Activated naive CD8-positive, alpha-beta T cell treated with anti-CD3 and anti-CD28 coated beads for 36 hours (primary cell): ENCODE measurements around the gene PCDHGA1. TPM values are rescaled to one million over a fixed set of nuclear protein-coding genes. Genes with fewer than 3 reads are reported as not detected.
A peak's percentile ranks its signal among the peaks of the same experiment; 100 is the strongest.

Source experiments
- DNase-seq: peaks from one replicate; pipeline ENCODE4 v3.0.0; 2021
- H3K27ac Mint-ChIP-seq: one replicate; pipeline ENCODE4 v1.8.0; 2022; ENCODE audit warnings: mild to moderate bottlenecking, moderate library complexity, mixed read lengths
- H3K27me3 Mint-ChIP-seq: one replicate; pipeline ENCODE4 v1.8.0; 2022; ENCODE audit warnings: mild to moderate bottlenecking, mixed read lengths
- H3K36me3 Mint-ChIP-seq: one replicate; pipeline ENCODE4 v1.8.0; 2021; ENCODE audit warnings: mild to moderate bottlenecking, mixed read lengths
- H3K4me1 Mint-ChIP-seq: one replicate; pipeline ENCODE4 v1.8.0; 2021; ENCODE audit warnings: mixed read lengths
- H3K4me3 Mint-ChIP-seq: one replicate; pipeline ENCODE4 v1.8.0; 2022; ENCODE audit warnings: mild to moderate bottlenecking, moderate library complexity, mixed read lengths
- H3K9me3 Mint-ChIP-seq: one replicate; pipeline ENCODE4 v1.8.0; 2022; ENCODE audit warnings: mixed read lengths
- total RNA-seq, 2 experiments: library from RNA; stranded (reverse); gene quantifications; one replicate each; pipeline ENCODE4 v1.2.3, GENCODE V29; 2021

PCDHGA1 gene
- total RNA-seq, 2 experiments from 2014 or later = not detected

GRCh38 chr5:141478321-141478945 lies 148.1 kb downstream of the PCDHGA1 start:
- no peak overlapping the region for H3K4me3 Mint-ChIP-seq
- DNase-seq = no peak
- no peaks in the 10 kb centered on the region for H3K9me3 Mint-ChIP-seq
- no peaks in the 10 kb centered on the region for H3K36me3 Mint-ChIP-seq
- H3K27ac Mint-ChIP-seq = no peak overlapping the region
- H3K27me3 Mint-ChIP-seq = peaks cover 81% of the 10 kb centered on the region
- H3K4me1 Mint-ChIP-seq = peaks cover 20% of the 10 kb centered on the region

- Mint-ChIP-seq H3K9me3 (no peaks in the 10 kb centered on the region), H3K4me3 (no peak overlapping the region), H3K4me1 (peaks cover 20% of the 10 kb centered on the region), H3K27ac (no peak overlapping the region), H3K27me3 (peaks cover 95% of the 10 kb centered on the region), H3K36me3 (no peaks in the 10 kb centered on the region)
- no peak for DNase-seq
Observed at GRCh38 chr5:141479776-141480175, 149.5 kb downstream of the PCDHGA1 start.

GRCh38 chr5:141483902-141484301 lies 153.6 kb downstream of the PCDHGA1 start:
- H3K36me3 Mint-ChIP-seq = no peaks in the 10 kb centered on the region
- peaks cover 6% of the 10 kb centered on the region for H3K4me1 Mint-ChIP-seq
- H3K9me3 Mint-ChIP-seq = no peaks in the 10 kb centered on the region
- H3K4me3 Mint-ChIP-seq = no peak overlapping the region
- H3K27ac Mint-ChIP-seq = no peak overlapping the region
- H3K27me3 Mint-ChIP-seq = peaks cover 94% of the 10 kb centered on the region
- DNase-seq = no peak

GRCh38 chr5:141484310-141484640 lies 154.0 kb downstream of the PCDHGA1 start:
- no peak for DNase-seq
- Mint-ChIP-seq H3K4me3 (no peak overlapping the region), H3K27ac (no peak overlapping the region), H3K27me3 (peaks cover 97% of the 10 kb centered on the region), H3K36me3 (no peaks in the 10 kb centered on the region), H3K4me1 (peaks cover 6% of the 10 kb centered on the region), H3K9me3 (no peaks in the 10 kb centered on the region)

- peaks cover 97% of the 10 kb centered on the region for H3K27me3 Mint-ChIP-seq
- peaks cover 6% of the 10 kb centered on the region for H3K4me1 Mint-ChIP-seq
- H3K36me3 Mint-ChIP-seq = no peaks in the 10 kb centered on the region
- peak within 1 kb of the TSS; percentile 42 for H3K4me3 Mint-ChIP-seq
- no peaks in the 10 kb centered on the region for H3K9me3 Mint-ChIP-seq
- DNase-seq = no peak
- H3K27ac Mint-ChIP-seq = no peak within 1 kb of the TSS
Observed at GRCh38 chr5:141484641-141485311, 154.5 kb downstream of the PCDHGA1 start, which contains the start of gene PCDHGC4. Gene PCDHGC4, plus strand, starts transcription at chr5:141485030. Its CDS starts 144 bp downstream, at chr5:141485174.

- no peak overlapping the region for H3K27ac Mint-ChIP-seq
- peaks cover 97% of the 10 kb centered on the region for H3K27me3 Mint-ChIP-seq
- H3K9me3 Mint-ChIP-seq = no peaks in the 10 kb centered on the region
Observed at GRCh38 chr5:141485321-141486055, 155.2 kb downstream of the PCDHGA1 start.

GRCh38 chr5:141486091-141486490 lies 155.8 kb downstream of the PCDHGA1 start:
- Mint-ChIP-seq H3K27ac (no peak overlapping the region), H3K36me3 (no peaks in the 10 kb centered on the region), H3K4me3 (no peak overlapping the region), H3K9me3 (no peaks in the 10 kb centered on the region), H3K27me3 (peaks cover 97% of the 10 kb centered on the region), H3K4me1 (peaks cover 6% of the 10 kb centered on the region)
- no peak for DNase-seq

More at GRCh38 chr5:141485321-141486055, 155.2 kb downstream of the PCDHGA1 start:
- DNase-seq = no peak
- Mint-ChIP-seq H3K36me3 (no peaks in the 10 kb centered on the region), H3K4me1 (peaks cover 6% of the 10 kb centered on the region), H3K4me3 (no peak overlapping the region)

GRCh38 chr5:141487131-141487530 lies 156.8 kb downstream of the PCDHGA1 start:
- Mint-ChIP-seq H3K36me3 (no peaks in the 10 kb centered on the region), H3K27me3 (peaks cover 96% of the 10 kb centered on the region), H3K4me1 (peaks cover 8% of the 10 kb centered on the region), H3K27ac (no peak overlapping the region), H3K9me3 (no peaks in the 10 kb centered on the region), H3K4me3 (no peak overlapping the region)
- no peak for DNase-seq

GRCh38 chr5:141488591-141489561 lies 158.6 kb downstream of the PCDHGA1 start, which contains the start of gene PCDHGC5:
Gene PCDHGC5, plus strand, starts transcription at chr5:141489081. Its CDS starts 160 bp downstream, at chr5:141489241.
- DNase-seq = no peak
- Mint-ChIP-seq H3K4me3 (no peak within 1 kb of the TSS), H3K4me1 (peaks cover 9% of the 10 kb centered on the region), H3K27me3 (peaks cover 96% of the 10 kb centered on the region), H3K36me3 (no peaks in the 10 kb centered on the region), H3K27ac (no peak within 1 kb of the TSS), H3K9me3 (no peaks in the 10 kb centered on the region)

- Mint-ChIP-seq H3K4me1 (peaks cover 9% of the 10 kb centered on the region), H3K4me3 (no peak overlapping the region), H3K27me3 (peaks cover 96% of the 10 kb centered on the region), H3K27ac (no peak overlapping the region), H3K9me3 (no peaks in the 10 kb centered on the region), H3K36me3 (no peaks in the 10 kb centered on the region)
- DNase-seq = no peak
Observed at GRCh38 chr5:141489841-141490240, 159.5 kb downstream of the PCDHGA1 start.

GRCh38 chr5:141490271-141490670 lies 160.0 kb downstream of the PCDHGA1 start:
- Mint-ChIP-seq H3K27me3 (peaks cover 95% of the 10 kb centered on the region), H3K4me3 (no peak overlapping the region), H3K27ac (no peak overlapping the region)

GRCh38 chr5:141490771-141491170 lies 160.5 kb downstream of the PCDHGA1 start:
- Mint-ChIP-seq H3K27me3 (peaks cover 95% of the 10 kb centered on the region), H3K9me3 (no peaks in the 10 kb centered on the region), H3K4me1 (peaks cover 2% of the 10 kb centered on the region), H3K27ac (no peak overlapping the region), H3K4me3 (no peak overlapping the region), H3K36me3 (no peaks in the 10 kb centered on the region)
- no peak for DNase-seq

More at GRCh38 chr5:141490271-141490670, 160.0 kb downstream of the PCDHGA1 start:
- Mint-ChIP-seq H3K9me3 (no peaks in the 10 kb centered on the region), H3K36me3 (no peaks in the 10 kb centered on the region), H3K4me1 (peaks cover 4% of the 10 kb centered on the region)
- DNase-seq = no peak

GRCh38 chr5:141491323-141492167 lies 161.2 kb downstream of the PCDHGA1 start:
- Mint-ChIP-seq H3K4me3 (peak overlapping the region; percentile 71), H3K4me1 (peaks cover 2% of the 10 kb centered on the region), H3K36me3 (no peaks in the 10 kb centered on the region), H3K27ac (peak overlapping the region; percentile 49), H3K27me3 (peaks cover 95% of the 10 kb centered on the region), H3K9me3 (no peaks in the 10 kb centered on the region)
- DNase-seq = no peak
